OCI-LY1 (cell line): ENCODE data around the gene ACADM.

Source experiments
- EZH2 ChIP-seq: fragments of 200-600 bp; sonication (generic), shearing (Covaris generic); IDR thresholded peaks from 2 replicates; pipeline ENCODE4 v1.8.0; 2017; ENCODE audit warnings: borderline replicate concordance, mixed run types, mild to moderate bottlenecking, antibody characterized with exemption, low read length, moderate library complexity, mixed read lengths
- TF ChIP-seq, protein P1 (sequence below): fragments of 200-600 bp; sonication (generic), shearing (Covaris generic); IDR thresholded peaks from 2 replicates; pipeline ENCODE4 v1.5.1; 2017; ENCODE audit warnings: mild to moderate bottlenecking, antibody characterized with exemption, low read length, moderate library complexity, mixed read lengths

- TF ChIP-seq, protein P1, sequence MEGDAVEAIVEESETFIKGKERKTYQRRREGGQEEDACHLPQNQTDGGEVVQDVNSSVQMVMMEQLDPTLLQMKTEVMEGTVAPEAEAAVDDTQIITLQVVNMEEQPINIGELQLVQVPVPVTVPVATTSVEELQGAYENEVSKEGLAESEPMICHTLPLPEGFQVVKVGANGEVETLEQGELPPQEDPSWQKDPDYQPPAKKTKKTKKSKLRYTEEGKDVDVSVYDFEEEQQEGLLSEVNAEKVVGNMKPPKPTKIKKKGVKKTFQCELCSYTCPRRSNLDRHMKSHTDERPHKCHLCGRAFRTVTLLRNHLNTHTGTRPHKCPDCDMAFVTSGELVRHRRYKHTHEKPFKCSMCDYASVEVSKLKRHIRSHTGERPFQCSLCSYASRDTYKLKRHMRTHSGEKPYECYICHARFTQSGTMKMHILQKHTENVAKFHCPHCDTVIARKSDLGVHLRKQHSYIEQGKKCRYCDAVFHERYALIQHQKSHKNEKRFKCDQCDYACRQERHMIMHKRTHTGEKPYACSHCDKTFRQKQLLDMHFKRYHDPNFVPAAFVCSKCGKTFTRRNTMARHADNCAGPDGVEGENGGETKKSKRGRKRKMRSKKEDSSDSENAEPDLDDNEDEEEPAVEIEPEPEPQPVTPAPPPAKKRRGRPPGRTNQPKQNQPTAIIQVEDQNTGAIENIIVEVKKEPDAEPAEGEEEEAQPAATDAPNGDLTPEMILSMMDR: no peak
- TF ChIP-seq EZH2: no peak
Measured at GRCh38 chr1:75710832-75711231, 13.7 kb upstream of the ACADM start.
